Activated CD4-positive, CD25-positive, alpha-beta regulatory T cell treated with anti-CD3 and anti-CD28 coated beads, Interleukin-2, amount 50 U/mL, for 72 hours (primary cell): Measurements from ENCODE around the gene MPP1.

Experiments
- DNase-seq: peaks from one replicate; pipeline ENCODE4 v3.0.0; 2021

MPP1 gene

DNA sequence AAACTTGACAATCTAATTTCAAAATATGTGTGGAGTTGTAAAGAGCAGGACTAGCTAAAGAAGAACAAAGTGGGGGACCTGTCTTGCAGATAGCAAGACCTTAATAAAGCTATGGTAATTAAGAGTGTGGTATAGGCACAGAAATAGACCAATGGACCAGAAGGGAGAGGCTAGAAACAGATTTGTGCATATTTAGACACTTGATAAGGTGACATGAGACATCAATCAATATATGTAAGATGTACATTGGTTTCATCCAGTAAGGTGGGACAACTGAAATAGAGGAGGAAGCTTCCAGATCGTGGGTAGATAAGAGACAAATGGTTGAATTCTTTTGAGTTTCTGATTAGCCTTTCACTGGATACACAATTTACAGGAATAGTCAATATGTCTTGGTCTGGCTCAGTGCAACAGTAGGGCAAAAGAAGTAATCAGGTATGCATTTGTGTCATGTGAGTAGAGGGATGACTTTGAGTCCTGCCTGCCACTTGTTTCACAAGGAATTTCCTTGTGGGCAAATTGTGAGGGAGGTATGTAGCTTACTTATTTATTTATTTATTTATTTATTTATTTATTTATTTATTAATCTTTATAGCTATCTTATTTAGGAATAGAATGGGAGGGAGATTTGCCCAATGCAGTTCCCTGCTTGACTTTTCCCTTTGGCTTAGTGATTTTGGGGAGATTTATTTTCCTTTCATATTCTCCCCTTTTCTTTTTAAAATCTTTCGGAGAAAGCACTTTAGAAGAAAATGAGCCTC, 7.2 kb upstream of the MPP1 start:
- DNase-seq = no peak

DNA sequence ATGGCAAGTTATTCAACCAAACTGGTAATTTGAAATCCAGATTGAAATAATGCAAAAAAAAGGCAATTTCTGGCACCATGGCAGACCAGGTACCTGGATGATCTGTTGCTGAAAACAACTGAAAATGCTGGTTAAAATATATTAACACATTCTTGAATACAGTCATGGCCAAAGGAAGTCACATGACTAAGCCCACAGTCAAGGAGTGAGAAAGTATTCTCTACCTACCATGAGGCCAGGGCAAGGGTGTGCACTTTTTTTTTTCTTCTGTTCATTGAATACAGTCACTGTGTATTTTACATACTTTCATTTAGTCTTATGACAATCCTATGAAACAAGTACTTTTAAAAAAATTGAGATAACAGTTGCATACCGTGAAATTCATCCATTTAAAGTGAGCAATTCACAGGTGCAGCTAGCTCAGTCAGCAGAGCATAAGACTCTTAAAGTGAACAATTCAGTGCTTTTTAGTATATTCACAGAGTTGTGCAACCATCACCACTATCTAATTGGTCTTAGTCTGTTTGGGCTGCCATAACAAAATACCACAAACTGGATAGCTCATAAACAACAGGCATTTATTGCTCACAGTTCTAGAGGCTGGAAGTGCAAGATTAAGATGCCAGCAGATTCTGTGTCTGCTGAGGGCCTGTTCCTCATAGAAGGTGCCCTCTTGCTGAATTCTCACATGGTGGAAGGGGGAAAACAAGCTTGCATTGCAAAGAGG, 4.8 kb upstream of the MPP1 start:
- DNase-seq = no peak

DNA sequence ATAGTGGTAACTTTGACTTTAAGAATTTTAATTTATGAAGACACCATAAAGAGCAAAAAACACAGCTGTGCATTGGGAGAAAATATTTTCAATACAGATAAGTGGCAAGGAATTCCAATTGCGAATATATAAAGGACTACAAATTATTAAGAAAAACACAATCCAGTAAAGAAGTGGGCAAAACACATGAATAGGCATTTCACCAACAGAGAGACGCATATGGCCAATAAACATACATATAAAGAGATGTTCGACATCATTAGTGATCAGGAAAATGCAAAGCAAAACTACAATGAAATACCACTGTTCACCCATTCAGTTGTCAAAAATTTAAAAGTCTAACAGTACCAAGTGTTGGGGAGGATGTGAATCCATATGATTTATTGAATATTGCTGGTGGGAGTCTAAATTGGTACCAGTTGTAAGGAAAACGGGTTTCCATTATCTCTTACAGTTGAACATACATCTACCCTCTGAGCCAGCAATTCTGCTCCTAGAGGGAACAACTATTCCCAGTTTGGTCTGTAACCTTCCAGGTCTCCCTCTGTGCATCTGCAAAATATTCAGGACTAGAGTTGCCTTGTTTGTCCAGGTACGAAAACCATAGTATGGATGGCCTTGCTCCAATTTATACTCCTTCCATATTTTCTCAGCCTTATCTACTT, 1.7 kb upstream of the MPP1 start:
- DNase-seq = no peak

DNA sequence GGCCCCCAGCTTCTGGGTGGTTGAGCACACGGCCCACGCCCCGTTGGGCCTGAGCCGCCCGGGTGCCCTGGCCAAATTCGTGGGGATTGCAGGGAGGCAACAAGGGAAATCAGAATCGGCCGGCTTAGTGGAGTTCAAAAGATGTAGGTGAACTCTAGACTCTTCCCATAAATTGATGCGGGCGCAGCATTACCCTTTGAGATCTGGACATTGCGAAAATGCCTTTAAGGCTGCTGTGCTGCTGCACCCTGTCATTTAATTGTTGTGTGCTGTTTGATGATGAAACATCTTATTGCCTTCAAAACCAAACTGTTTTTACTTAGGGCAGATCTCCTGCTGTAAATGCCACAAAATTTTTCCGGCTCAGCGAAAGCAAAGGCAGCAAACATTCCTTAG, 409 bp upstream of the MPP1 start:
- no peak for DNase-seq

DNA sequence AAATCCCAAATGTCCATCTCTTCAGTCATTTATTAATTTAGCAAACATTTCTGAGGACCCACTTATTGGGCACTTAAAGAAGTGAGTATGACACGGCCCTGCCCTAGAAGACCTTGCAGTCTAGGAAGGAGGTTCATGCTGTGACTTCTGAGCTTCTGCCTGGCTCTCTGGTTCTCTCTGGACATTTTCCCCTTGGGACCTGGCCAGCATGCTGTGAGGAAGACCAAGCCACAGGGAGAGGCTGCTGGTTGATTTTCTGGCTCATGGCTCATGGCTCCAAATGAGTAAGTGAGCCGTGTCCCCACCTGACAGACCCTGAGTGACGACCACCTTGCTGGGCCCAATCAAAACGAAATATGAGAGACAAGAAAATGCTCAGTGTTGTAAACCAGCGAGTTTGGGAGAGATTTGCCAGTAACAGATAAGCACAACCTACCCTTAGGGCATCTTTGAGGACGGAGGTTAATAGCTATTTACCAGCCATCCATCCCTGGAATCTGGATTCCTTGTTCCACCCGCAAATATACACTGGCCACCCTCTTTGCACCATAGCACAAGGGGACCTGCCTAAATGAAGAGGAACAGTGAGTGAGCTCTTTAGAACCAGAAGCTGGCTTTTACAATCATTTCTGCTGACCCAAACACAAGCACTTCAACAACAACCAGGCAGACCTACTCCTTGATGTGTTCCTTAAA, 876 bp downstream of the MPP1 start:
- no peak for DNase-seq

DNA sequence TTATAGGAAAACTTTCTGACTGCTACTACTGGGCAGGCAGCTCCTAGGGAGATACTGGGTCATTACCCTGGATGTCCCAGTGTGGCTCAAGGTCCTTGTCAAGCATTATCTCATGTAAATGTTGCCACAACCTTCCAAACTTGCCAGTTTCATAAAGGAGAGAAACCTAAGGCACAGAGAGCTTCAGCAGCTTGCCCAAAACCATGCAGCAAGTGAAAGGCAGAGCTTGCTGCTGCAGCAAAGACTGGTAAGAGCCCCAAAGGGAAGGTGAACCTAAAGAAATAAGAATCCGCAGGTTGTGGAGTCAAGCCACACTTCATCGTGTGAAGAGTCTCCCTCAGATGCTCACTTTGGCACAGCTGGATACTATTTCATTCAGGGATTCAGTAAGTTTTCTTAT, 2.3 kb downstream of the MPP1 start:
- no peak for DNase-seq

DNA sequence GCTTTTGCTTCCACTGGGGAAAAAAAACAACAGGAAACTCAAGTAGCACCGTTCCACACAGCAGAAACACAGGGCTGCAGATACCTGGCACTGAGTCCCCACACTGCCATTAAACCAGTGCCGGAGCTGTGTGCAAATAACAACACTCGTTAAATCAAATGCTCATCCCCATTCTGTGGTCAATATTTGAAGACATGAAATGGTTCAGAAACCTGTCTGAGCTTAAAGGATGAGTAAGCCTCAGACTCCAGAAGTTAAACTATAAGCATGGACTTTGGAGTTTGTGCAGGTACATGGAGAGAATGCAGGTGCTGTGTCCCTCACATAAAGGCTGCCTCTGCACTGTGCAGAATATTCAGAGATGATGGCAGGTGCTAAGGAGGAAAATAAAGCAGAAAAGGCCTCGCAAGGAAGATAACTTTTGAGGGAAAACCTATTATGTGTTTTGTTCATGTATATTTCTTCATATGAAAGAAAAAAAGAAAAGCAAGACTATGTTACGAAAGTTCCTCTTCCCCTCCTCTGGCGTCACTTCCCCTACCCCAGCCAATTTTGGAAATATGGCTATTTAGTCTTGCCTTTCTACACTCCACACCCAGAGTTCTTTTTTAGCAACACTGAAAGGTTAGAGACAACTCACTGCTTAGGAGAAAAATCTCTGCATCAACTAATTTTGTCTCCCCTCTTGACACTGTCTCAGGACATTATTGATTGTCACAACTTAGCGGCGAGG, 4.6 kb downstream of the MPP1 start:
- DNase-seq = no peak

DNA sequence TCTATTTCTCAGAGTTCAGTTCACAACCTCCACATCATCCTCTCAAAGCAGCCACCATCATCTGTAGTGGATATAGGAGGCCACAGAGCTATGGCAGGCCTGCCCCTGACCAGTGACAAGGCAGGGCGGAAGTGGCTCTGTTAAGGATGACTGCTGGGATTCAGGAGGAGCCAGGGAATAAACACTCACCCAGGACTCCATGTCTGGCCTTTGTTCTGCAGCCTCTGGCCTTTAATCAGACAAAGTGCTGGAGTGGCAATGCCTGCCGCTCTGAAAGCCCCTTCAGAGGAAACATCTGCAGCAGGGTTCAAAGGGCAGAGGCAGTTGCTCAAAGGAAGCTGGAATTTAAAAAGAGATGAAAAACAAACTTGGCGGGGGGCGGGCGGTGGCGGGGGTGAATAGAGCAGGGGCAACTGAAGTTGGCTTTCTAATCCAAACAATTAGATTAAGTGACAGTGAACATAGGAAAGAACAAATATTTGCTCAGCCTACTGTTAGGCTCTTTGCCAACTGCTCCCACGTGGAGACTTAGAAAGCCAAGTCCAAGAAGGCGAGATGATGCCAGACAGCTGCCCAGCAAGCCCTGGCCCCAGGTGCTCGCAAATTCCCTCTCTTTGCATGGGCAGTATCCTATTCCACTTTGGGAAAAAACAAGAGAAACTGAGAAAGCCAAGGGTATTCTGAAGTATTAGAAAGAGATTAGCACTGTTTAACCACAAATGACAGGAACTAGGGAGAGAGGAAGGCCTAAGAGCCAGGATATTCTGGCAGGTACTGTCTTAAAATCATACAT, 5.5 kb downstream of the MPP1 start:
- DNase-seq = no peak

DNA sequence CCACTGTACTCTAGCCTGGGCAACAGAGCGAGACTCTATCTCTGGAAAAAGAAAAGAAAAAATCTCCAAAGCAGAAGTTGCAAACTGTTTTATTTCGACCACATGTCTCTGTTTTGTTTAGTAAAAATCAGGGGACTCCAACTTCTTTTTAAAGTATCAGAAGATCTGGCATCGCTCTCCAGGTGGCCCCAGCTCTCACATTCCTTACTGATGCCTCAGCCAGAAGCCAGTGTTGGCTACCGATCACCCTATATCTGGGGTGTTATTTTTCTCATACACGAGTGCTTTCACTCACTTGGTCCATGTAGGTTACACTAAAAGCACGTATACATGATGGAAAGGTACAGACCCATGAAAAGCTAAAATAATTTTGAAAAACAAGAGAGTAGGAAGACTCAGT, 8.3 kb downstream of the MPP1 start:
- no peak for DNase-seq

DNA sequence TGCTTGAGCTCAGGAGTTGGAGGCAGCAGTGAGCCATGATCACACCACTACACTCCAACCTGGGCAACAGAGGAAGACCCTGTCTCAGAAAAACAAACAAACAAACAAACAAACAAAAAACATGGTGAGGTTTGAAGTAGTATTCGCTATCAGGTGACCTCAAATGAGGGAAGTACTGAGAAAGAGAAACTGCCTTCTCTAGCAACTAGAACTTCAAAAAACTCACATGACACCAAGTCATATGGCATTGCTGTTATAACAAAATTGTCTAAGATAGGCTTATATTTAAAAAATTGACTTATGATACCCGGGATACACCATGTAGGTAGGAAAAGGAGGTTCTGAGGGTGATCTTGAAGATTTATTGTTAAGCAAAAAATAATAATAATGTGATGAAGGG, 10.3 kb downstream of the MPP1 start:
- no peak for DNase-seq

DNA sequence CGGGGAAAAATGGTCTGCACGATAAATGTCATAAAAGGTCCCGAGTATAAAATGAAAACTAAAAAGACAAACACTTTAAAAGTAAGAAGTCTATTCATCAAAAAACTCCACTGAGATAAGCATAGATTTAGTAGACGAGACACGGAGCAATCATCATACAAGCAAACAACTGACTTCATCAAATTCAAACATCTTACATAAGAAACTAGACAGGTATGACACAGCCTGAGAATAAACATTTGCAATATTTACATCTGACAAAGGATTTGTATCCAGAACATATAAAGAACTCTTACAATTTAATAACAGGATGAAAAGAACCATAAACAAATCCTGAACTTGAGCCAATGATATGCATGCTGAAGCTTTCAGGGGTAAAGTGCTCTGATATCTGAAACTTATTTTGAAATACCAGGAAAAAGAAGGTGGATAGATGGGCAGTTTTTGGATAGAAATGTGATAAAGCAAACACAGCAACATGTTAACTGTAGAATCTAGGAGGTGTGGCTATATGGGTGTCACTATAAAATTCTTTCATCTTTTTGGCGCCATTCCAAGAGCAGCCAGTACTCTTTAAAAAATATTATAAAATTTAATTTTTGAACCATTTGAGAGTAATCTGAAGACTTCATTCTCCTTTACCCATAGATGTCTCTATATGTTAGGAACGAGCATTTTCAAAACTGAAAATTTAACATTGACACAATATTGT, 12.0 kb downstream of the MPP1 start:
- no peak for DNase-seq

DNA sequence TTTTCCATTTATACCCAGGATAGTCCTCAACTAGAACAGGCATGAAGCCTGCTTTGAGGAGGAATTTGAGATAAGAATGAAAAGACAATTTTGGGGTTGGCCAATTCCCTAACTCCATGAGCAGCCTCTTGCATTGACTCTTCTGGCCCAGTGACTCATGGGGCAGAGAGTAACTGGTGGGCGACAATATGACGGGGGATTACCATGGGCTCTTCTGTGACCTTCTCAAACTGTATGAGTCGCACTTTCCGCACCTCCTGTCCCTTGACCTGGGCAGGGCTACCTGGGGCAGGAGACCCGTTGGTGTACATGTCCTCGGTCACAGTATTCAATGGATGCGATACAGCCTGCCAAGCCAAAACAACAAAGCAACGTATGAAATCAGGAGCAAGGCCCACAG, 13.3 kb downstream of the MPP1 start:
- DNase-seq = no peak

DNA sequence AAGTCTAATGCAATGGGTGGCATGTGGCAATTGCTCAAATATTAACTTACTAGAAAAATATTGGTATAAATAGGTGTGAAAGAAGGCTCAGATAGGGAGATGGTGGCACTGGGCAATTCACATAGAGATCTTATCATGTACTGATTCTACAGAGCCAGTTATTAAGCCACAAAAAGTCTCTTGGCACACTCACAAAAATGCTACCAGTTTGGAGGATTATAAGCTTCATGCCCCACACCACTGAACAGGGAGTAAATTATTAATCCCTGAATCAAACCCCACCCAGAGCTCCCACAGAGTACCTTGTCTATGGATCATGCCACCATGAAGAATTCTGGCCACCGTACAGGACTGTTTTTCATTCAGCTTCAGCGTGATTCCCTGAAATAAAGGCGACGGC, 13.8 kb downstream of the MPP1 start:
- DNase-seq = no peak

DNA sequence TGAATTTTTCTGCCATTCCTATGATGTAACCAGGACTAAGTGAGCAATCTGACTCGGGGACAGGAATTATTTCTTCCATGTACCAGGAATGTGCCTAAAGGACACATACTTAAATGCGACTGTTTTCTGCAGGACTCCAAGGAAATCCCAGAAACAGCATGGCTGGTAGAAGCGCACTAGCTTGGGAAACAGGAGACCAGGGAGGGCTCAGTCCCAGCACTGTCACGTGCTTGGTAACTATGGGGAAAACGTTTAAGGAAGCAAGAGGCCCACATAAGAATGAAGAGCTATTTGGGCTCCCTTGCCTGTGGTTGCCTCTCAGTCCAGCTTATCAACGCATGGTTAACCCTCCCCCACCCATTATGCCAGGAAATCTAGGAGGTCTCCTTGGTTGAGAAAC, 19.6 kb downstream of the MPP1 start:
- DNase-seq = no peak

DNA sequence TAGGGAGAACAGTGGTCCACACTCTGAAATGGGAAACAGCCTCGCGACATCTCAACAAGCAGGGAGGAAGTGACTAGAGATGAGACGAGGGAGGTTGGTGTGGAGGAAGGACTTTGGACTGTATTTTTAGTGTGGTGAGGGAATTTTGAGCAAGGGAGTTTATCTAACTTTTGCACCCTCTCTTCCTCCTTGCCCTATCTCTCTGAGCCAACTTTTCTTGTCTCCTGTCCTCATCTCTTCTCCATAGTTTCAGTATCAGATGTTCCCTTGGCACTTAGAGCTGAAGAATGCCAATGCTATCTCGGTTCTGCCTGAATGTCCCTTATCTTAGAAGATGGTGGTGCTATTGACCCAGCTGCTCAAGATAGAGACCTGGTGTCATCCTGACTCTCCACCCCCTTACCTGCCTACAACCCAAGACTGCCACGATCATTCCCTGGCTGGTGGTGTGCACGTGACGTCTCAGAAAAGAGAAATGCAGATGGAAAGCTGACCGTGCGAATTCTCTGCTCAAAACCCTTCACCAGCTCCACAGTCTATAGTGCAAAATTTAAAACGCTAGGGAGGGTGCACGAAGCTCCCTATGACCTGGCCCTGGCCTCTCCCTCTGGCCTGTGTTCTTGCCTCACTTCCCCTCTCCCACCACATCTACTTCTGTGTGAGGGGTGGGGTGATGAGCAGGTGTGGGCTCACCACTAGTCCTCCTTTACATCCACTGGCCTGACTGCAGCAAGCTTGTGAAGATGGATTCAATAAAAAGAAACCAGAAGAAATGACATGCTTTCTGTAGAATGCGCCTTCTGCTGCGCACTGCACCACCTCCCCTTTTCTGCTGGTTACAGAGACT, 20.9 kb downstream of the MPP1 start:
- no peak for DNase-seq

DNA sequence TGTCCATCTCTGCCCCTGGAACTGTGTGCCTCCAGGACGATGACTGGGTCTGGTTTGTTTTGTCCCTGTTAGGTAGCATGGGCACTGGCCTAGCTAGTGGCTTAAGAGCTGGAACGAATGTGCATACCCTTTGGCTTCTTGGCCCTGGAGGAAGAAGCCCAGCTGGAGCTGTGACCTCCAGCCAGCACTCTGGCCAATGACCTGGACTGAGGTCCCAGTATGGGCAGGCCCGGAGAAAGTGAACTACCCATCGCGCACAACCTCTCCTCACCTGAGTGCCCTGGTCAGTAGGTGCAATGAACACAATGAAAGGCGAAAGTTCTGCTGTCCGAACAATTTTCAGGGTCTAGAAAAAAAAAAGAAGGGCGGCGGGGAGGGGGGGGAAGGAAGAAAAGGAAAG, 24.3 kb downstream of the MPP1 start:
- no peak for DNase-seq

DNA sequence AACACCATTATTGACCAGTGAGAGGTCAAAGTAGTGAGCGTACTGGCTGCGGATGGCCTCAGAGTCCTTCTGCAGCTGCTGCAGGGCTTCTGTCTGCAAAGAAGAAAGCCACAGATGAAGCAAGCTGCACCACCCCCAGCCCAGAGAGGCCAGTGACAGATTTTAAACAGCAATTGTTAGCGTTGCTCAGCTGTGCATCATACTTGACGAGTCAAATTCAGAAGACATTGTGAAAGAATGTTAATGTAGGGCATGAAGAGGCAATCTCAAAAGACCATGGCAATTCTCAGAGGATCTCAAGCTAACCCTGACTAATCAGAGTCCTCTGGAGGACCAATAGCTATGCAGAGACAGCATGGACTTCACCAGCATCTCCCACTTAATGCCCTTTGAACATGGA, 26.0 kb downstream of the MPP1 start:
- no peak for DNase-seq

DNA sequence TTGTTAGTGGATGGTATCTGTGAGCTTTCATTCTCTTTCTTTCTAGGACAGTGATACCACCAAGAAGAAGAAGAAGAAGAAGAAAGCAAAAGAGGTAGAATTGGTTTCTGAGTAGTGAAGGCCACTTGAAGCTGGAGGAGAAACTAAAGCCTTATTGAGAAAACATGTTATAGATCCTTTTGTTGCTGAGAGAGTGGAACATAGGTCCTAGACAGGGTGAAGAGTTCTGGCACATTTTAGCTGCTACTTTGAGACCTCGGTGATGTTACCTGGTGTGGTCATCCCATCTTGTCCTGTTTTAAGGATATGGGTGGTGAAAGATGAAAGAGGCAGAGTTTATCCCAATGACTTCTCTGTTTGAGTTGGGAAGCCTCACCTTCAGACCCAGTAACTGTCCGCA, 28.5 kb downstream of the MPP1 start:
- DNase-seq = no peak

DNA sequence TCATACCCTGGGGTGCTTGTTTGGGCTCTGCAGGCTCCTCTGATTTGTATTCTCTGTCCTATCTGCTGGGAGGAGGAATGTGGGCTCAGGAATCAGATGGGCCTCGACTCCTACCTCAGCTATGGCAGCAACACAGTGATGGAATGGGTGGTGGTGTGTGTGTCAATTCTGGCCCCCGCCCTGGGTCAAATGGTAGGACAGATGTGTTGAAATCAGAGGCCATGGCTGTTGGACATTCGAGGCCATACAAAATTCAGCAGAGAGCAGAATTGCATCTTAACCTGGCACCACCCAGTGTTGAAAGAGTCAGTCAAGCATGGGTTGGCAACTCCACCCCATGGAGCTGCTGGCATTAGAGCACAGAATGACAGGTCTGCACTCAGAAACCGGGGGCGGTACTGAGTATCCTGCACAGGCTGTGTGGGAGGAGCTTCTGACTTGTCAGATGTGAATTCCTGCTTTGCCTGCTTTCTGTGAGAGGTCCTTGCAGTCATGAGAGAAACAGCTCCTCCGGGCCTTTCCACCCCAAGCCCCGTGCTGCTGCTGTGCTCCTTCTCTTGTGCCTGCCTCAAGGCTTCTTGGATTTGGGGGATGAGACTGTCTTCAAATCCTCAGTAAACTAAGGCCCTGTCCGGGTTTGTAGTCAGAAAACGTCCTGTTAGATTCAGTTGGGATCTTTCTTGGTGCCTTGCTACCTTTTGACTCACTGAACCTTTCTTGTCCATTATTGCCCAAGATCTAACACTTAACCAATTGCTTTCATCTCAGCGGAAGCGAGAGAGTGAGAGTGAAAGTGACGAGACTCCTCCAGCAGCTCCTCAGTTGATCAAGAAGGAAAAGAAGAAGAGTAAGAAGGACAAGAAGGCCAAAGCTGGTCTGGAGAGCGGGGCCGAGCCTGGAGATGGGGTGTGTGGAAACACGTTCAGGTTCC, 29.6 kb downstream of the MPP1 start:
- no peak for DNase-seq
